CD8-positive, alpha-beta memory T cell (primary cell): ENCODE measurements around the gene AKR1C4. TPM values are rescaled to one million over a fixed set of nuclear protein-coding genes. Genes with fewer than 3 reads are reported as not detected.
"Not testable (repeated sequence)": the region's sequence is repeated elsewhere in the genome, so short reads cannot be mapped to it uniquely, and the experiment has no call there.

Source experiments
- CTCF ChIA-PET: fragments of 350-600 bp; sonication (Branson Sonifier 250); formaldehyde crosslinking; loops from one replicate; lab custom pipeline; 2021; ENCODE audit warnings: antibody characterized with exemption; lab: Charles Lee
- POLR2A ChIA-PET: fragments of 350-600 bp; sonication (Branson Sonifier 250); formaldehyde crosslinking; loops from one replicate; lab custom pipeline; 2021; ENCODE audit warnings: antibody characterized with exemption; lab: Charles Lee
- DNase-seq, 5 donors: peaks; one replicate each; pipeline versions ENCODE4 v3.0.0 to v3.0.0-alpha.2; 2020 to 2022; ENCODE audit warnings: mixed read lengths in 1 of 5
- H3K27ac ChIP-seq: one replicate; pipeline ENCODE4 v1.7.0; 2013; ENCODE audit warnings: low read depth, mild to moderate bottlenecking, low read length, moderate library complexity
- H3K27me3 ChIP-seq: 2 replicates; pipeline ENCODE4 v1.7.0; 2013; ENCODE audit warnings: low read length, mild to moderate bottlenecking; ENCODE audit not compliant: insufficient read depth, poor library complexity, severe bottlenecking
- H3K36me3 ChIP-seq: 2 replicates; pipeline ENCODE4 v1.7.0; 2013; ENCODE audit warnings: mild to moderate bottlenecking, low read length, moderate library complexity; ENCODE audit not compliant: insufficient read depth
- H3K4me1 ChIP-seq: 2 replicates; pipeline ENCODE4 v1.7.0; 2013; ENCODE audit warnings: mild to moderate bottlenecking, low read length, moderate library complexity; ENCODE audit not compliant: insufficient read depth
- H3K4me3 ChIP-seq: 2 replicates; pipeline ENCODE4 v1.7.0; 2013; ENCODE audit warnings: mild to moderate bottlenecking, low read length
- H3K9me3 ChIP-seq: 2 replicates; pipeline ENCODE4 v1.7.0; 2013; ENCODE audit warnings: mild to moderate bottlenecking, low read length
- H3K27ac Mint-ChIP-seq, 8 donors: one replicate each; pipeline ENCODE4 v1.8.0; 2020 to 2021; ENCODE audit warnings: mixed read lengths in 8 of 8, mild to moderate bottlenecking in 6 of 8, inconsistent platforms in 3 of 8, moderate library complexity in 3 of 8
- H3K27me3 Mint-ChIP-seq, 2 donors: one replicate each; pipeline ENCODE4 v1.8.0; 2020 to 2021; ENCODE audit warnings: mixed read lengths in 2 of 2, mild to moderate bottlenecking in 1 of 2, moderate library complexity in 1 of 2
- H3K36me3 Mint-ChIP-seq, 3 donors: one replicate each; pipeline ENCODE4 v1.8.0; 2020 to 2021; ENCODE audit warnings: mixed read lengths in 3 of 3, inconsistent platforms in 1 of 3, mild to moderate bottlenecking in 1 of 3
- H3K4me1 Mint-ChIP-seq, 3 donors: one replicate each; pipeline ENCODE4 v1.8.0; 2020 to 2021; ENCODE audit warnings: mixed read lengths in 3 of 3, inconsistent platforms in 1 of 3, mild to moderate bottlenecking in 1 of 3
- H3K4me3 Mint-ChIP-seq, 7 donors: one replicate each; pipeline ENCODE4 v1.8.0; 2020 to 2021; ENCODE audit warnings: mixed read lengths in 7 of 7, mild to moderate bottlenecking in 6 of 7, moderate library complexity in 4 of 7, inconsistent platforms in 2 of 7
- H3K9me3 Mint-ChIP-seq, 5 donors: one replicate each; pipeline ENCODE4 v1.8.0; 2020 to 2022; ENCODE audit warnings: mixed read lengths in 5 of 5, mild to moderate bottlenecking in 3 of 5, moderate library complexity in 2 of 5, inconsistent platforms in 1 of 5
- polyA plus RNA-seq: library from polyadenylated mRNA; unstranded; fragments of 300-500 nt; fragmentation: Illumina TruSeq; gene quantifications from one replicate; pipeline ENCODE4 v1.2.3, GENCODE V29; 2021
- total RNA-seq, 2 experiments: library from RNA; stranded (reverse); gene quantifications; one replicate each; pipeline ENCODE4 v1.2.3, GENCODE V29; 2021

Gene AKR1C4
- total and polyA plus RNA-seq, 3 experiments from 2014 or later: not detected

DNA sequence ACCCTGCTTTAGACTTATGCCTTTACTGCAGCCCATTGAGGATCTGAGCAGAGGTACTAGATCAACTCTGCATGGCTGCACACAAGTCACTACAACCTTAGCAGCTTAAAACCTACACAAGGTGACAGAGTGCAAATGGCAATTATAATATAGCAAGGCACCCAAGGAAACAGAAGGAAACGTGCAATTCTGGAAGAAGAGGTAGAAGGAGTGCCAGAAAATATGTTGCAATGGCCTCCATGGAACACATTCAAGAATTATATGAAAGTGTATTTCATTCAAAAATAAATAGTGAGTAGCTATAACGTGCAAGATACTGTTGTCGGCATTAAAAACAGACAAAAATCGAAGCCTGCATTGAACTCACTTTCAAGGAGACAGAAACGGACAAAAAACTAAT, 8.8 kb upstream of the AKR1C4 start:
- no peak overlapping the region for H3K27ac ChIP-seq
- Mint-ChIP-seq H3K36me3 (peaks cover 0 to 5% (median 2%) of the 10 kb centered on the region in 3 donors), H3K4me3 (no peak overlapping the region), H3K27ac (no peak overlapping the region), H3K4me1 (no peaks in the 10 kb centered on the region), H3K27me3 (peaks cover 2 to 3% of the 10 kb centered on the region in 2 donors), H3K9me3 (peaks cover 0 to 4% (median 0%) of the 10 kb centered on the region in 5 donors)
- H3K4me3 ChIP-seq: no peak overlapping the region
- ChIA-PET POLR2A (no interaction called here), CTCF (no interaction called here)
- H3K4me1 ChIP-seq: no peaks in the 10 kb centered on the region
- DNase-seq: no peak
- H3K9me3 ChIP-seq: no peaks in the 10 kb centered on the region
- no peaks in the 10 kb centered on the region for H3K36me3 ChIP-seq
- no peaks in the 10 kb centered on the region for H3K27me3 ChIP-seq

DNA sequence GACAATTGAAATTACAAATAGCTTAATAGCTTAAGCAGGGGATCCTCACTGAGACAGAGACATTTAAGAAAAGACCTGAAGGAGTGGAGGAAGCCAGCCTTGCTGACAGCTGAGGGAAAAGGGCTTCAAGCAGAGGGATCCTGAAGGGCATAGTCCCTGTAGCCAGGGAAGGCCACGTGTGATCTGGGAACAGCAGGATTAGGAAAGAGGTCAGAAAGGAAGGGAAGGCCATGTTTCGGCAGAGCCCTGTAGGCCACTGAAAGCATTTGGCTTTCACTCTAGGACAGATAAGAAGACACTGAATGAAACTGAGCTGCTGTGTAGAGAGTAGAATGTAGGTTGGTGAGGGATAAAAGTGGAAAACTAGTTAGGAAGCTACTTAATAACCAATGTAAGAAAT, 8.3 kb upstream of the AKR1C4 start:
- Histone ChIP-seq H3K9me3 (no peaks in the 10 kb centered on the region), H3K4me3 (no peak overlapping the region), H3K4me1 (no peaks in the 10 kb centered on the region), H3K27me3 (no peaks in the 10 kb centered on the region), H3K36me3 (no peaks in the 10 kb centered on the region), H3K27ac (no peak overlapping the region)
- ChIA-PET CTCF (no interaction called here), POLR2A (no interaction called here)
- Mint-ChIP-seq H3K9me3 (peaks cover 0 to 4% (median 0%) of the 10 kb centered on the region in 5 donors), H3K27me3 (peaks cover 2 to 3% of the 10 kb centered on the region in 2 donors), H3K27ac (no peak overlapping the region), H3K4me1 (no peaks in the 10 kb centered on the region), H3K36me3 (peaks cover 0 to 2% (median 2%) of the 10 kb centered on the region in 3 donors), H3K4me3 (no peak overlapping the region)
- no peak for DNase-seq

DNA sequence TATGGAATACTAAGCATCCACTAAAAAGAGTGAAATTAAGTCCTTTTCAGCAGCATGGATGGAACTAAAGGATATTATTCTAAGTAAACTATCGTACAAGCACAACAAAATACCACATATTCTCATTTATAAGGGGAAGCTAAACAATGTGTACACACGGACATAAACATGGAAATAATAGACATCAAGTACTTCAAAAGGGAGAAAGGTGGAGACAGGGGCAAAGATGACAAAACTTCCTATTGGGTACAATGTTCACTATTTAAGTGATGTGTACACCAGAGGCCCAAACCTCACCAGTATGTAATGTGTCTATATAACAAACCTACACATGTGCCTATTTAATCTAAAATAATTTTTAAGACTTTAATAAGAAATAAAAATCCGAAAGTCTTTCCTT, 2.2 kb upstream of the AKR1C4 start:
- no peak for DNase-seq
- Mint-ChIP-seq H3K36me3 (no peaks in the 10 kb centered on the region), H3K27ac (no peak overlapping the region), H3K27me3 (peaks cover 2 to 7% of the 10 kb centered on the region in 2 donors), H3K9me3 (peaks cover 0 to 1% (median 0%) of the 10 kb centered on the region in 5 donors), H3K4me1 (no peaks in the 10 kb centered on the region), H3K4me3 (no peak overlapping the region)
- no peaks in the 10 kb centered on the region for H3K9me3 ChIP-seq
- POLR2A ChIA-PET: no interaction called here
- H3K4me1 ChIP-seq: no peaks in the 10 kb centered on the region
- H3K36me3 ChIP-seq: no peaks in the 10 kb centered on the region
- H3K27me3 ChIP-seq: no peaks in the 10 kb centered on the region
- H3K4me3 ChIP-seq: no peak overlapping the region
- CTCF ChIA-PET: no interaction called here
- no peak overlapping the region for H3K27ac ChIP-seq

DNA sequence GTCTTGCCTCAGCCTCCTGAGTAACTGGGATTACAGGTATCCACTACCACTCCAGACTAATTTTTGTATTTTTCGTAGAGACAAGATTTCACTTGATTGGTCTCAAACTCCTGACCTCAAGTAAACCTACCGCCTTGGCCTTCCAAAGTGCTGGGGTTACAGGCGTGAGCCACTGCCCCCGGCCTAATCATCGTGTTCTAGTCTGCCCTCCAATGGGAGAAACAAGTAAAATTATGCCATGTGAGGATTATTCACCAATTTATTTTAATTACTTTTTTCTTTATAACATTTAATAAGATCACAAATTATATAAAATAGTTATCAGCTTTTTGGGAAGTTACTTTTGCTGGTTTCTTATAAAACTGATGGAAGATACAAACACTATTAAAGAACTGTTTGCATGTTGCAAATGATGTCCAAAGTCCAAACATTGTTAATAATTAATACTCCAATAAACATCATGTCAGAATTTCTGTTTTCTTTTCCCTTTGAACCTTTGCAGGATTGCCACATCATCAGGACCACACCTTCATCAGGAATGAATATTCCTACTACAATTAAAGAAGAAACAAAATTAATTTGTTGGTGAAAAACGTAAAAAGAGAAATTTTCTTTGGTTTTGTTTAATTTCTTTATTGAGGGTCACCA, 786 bp upstream of the AKR1C4 start:
- H3K27me3 ChIP-seq: no peaks in the 10 kb centered on the region
- Mint-ChIP-seq H3K36me3 (no peaks in the 10 kb centered on the region), H3K9me3 (peaks cover 0 to 1% (median 0%) of the 10 kb centered on the region in 5 donors), H3K4me1 (no peaks in the 10 kb centered on the region), H3K4me3 (no peak overlapping the region), H3K27me3 (peaks cover 0 to 4% of the 10 kb centered on the region in 2 donors), H3K27ac (no peak overlapping the region)
- no peaks in the 10 kb centered on the region for H3K36me3 ChIP-seq
- POLR2A ChIA-PET: no interaction called here
- CTCF ChIA-PET: no interaction called here
- no peak for DNase-seq
- no peak overlapping the region for H3K27ac ChIP-seq
- H3K9me3 ChIP-seq: no peaks in the 10 kb centered on the region
- no peaks in the 10 kb centered on the region for H3K4me1 ChIP-seq
- H3K4me3 ChIP-seq: no peak overlapping the region

DNA sequence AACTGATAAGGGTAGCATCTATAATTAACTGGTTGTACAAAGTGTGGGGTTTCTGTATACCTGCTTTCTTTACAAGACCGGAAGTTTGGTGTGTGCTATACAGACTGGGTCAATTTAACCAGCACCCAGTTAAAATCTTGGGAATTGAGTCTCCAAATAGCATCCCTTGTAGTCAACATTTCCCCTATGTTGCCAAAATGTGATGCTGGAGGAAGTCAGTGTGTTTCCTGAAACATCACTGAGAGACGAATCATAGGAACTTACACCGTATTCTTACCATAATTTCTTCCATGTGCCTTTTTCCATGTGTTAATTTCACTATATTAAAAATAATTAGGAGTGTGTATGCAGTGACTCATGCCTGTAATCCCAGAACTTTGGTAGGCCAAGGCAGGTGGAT, 1.7 kb downstream of the AKR1C4 start:
- H3K4me3 ChIP-seq: no peak overlapping the region
- H3K4me1 ChIP-seq: no peaks in the 10 kb centered on the region
- H3K27ac ChIP-seq: no peak overlapping the region
- CTCF ChIA-PET: no interaction called here
- peaks cover 0 to 5% (median 0%) of the 10 kb centered on the region in 3 donors for H3K36me3 Mint-ChIP-seq
- H3K27me3 Mint-ChIP-seq: peaks cover 0 to 4% of the 10 kb centered on the region in 2 donors
- no peaks in the 10 kb centered on the region for H3K27me3 ChIP-seq
- no peak for DNase-seq
- H3K9me3 ChIP-seq: no peaks in the 10 kb centered on the region
- H3K36me3 ChIP-seq: no peaks in the 10 kb centered on the region
- H3K4me3 Mint-ChIP-seq: no peak overlapping the region
- no peak overlapping the region for H3K27ac Mint-ChIP-seq
- no peaks in the 10 kb centered on the region for H3K4me1 Mint-ChIP-seq
- H3K9me3 Mint-ChIP-seq: peaks cover 2 to 16% (median 6%) of the 10 kb centered on the region in 5 donors
- POLR2A ChIA-PET: no interaction called here

DNA sequence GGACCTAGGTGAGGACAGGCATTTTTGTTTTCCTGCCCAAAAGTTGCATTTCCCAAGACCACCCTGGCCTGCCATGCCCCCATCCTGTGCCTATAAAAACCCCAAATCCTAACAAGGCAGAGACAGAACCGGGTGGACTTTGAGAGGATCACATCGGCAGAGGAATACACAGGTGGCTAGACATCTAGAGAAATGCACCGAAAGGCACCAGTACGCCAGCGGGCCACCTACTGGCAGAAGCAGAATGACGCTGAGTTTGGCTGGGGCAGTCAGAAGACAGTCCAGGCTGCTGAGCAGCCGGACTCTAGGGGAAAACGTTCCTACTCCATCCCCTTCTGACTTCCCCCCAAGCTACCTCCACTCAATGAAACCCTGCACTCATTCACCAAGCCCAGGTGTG, 2.8 kb downstream of the AKR1C4 start:
- Histone ChIP-seq H3K27me3 (no peaks in the 10 kb centered on the region), H3K36me3 (no peaks in the 10 kb centered on the region), H3K4me3 (no peak overlapping the region), H3K4me1 (no peaks in the 10 kb centered on the region), H3K27ac (no peak overlapping the region), H3K9me3 (no peaks in the 10 kb centered on the region)
- Mint-ChIP-seq H3K36me3 (peaks cover 0 to 5% (median 0%) of the 10 kb centered on the region in 3 donors), H3K4me3 (peak overlapping the region in 1 of 7 donors; percentile 33), H3K27ac (no peak overlapping the region), H3K9me3 (peaks cover 9 to 19% (median 10%) of the 10 kb centered on the region in 5 donors), H3K27me3 (peaks cover 0 to 4% of the 10 kb centered on the region in 2 donors), H3K4me1 (no peaks in the 10 kb centered on the region)
- CTCF ChIA-PET: no interaction called here
- POLR2A ChIA-PET: no interaction called here
- DNase-seq: no peak

DNA sequence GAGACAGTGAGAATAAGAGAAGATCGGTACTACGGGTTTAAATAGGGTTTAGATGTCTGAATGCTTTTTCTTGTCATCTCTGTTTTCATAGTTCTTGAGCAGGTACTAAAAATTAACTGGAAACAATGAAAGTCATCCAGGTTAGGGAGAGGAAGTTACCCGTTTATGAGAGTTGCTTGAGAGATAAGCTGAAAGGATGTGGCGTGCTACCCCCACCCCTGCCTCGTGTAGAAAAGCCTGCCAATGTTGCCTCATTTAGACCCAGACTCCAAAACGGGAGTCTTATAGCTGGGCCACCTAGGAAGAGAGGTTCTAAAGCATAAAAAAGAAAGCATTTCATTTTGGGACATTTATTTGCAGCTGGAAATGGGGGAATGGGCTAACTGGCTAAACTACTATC, 10.2 kb downstream of the AKR1C4 start:
- POLR2A ChIA-PET: no interaction called here
- no peak overlapping the region for H3K27ac Mint-ChIP-seq
- Histone ChIP-seq H3K27me3 (no peaks in the 10 kb centered on the region), H3K9me3 (no peaks in the 10 kb centered on the region), H3K27ac (no peak overlapping the region), H3K36me3 (no peaks in the 10 kb centered on the region), H3K4me1 (no peaks in the 10 kb centered on the region), H3K4me3 (no peak overlapping the region)
- no peaks in the 10 kb centered on the region for H3K4me1 Mint-ChIP-seq
- DNase-seq: no peak
- CTCF ChIA-PET: no interaction called here
- H3K4me3 Mint-ChIP-seq: no peak overlapping the region
- peaks cover 0 to 16% (median 0%) of the 10 kb centered on the region in 3 donors for H3K36me3 Mint-ChIP-seq
- peaks cover 9 to 18% (median 10%) of the 10 kb centered on the region in 5 donors for H3K9me3 Mint-ChIP-seq
- peaks cover 4 to 6% of the 10 kb centered on the region in 2 donors for H3K27me3 Mint-ChIP-seq

DNA sequence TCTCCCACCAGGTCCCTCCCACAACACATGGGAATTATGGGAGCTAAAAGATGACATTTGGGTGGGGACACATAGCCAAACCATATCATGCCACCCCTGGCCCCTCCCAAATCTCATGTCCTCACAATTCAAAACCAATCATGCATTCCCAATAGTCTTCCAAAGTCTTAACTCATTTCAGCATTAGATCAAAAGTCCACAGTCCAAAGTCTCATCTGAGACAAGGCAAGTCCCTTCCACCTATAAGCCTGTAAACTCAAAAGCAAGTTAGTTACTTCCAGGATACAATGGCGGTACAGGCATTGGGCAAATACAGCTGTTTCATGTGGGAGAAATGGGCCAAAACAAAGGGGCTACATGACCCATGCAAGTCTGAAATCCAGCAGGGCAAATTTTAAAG, 13.1 kb downstream of the AKR1C4 start:
- H3K4me1 Mint-ChIP-seq, POLR2A ChIA-PET, H3K4me3 ChIP-seq, H3K27ac ChIP-seq, H3K4me1 ChIP-seq, H3K36me3 ChIP-seq, H3K27me3 Mint-ChIP-seq, CTCF ChIA-PET, H3K27me3 ChIP-seq, H3K9me3 ChIP-seq, DNase-seq, H3K4me3 Mint-ChIP-seq, H3K27ac Mint-ChIP-seq, H3K9me3 Mint-ChIP-seq: not testable (repeated sequence)
- H3K36me3 Mint-ChIP-seq: peaks cover 0 to 16% (median 0%) of the 10 kb centered on the region in 3 donors
